Activated CD4-positive, alpha-beta T cell treated with anti-CD3 and anti-CD28 coated beads, Interleukin-2, amount 50 U/mL, for 16 hours (primary cell): Measurements from ENCODE around the gene MUC2.

ENCODE experiments used
- DNase-seq: peaks from one replicate; pipeline ENCODE4 v3.0.0-alpha.2; 2020

Gene MUC2

DNA sequence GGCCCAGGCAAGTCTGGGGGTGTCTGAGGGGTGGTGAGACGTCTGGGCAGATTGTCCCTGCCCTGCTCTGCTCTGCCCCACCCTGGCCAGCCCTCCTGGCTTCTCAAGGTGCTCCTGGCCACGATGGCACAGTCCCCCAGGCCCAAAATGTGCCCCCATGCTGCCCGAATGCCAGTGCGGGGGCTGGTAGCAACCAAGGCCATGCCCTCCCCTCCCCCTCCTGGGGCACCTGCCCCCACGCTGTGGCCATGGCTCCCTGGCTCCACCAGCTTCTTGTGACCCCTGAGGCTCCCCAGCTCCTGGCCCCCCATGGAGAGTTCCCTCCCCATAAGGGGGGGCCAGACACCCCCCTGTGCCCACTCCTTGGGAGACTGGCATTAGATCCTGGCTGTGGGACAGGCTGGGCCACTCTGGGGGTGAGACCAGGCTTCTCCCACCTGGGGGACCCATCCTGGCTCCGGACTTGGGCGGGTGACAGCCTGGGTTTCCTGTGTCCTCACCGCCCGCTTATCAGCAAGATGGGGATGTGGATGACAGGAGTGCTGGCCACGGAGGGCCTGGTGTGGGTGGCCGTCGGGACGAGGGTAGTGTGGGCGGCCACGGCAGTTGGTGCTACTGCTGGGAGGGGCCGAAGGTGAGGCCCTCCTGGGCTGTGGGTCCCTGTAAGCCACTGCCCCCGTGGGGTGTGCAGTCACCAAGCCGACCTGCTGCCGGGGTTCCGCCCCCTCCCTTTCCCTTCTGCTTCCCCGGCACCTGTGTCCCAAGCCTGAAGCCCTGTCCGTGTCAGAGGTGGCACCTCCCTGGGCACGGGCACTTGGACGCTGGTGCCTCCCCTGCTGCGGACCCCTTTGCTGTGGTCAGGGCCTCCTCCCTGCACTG lies 22.3 kb upstream of the MUC2 start:
- no peak for DNase-seq

- no peak for DNase-seq
These were observed 21.4 kb upstream of the MUC2 start for GRCh38 chr11:1053121-1053901.

GRCh38 chr11:1054143-1055108 lies 20.2 kb upstream of the MUC2 start:
- no peak for DNase-seq

DNA sequence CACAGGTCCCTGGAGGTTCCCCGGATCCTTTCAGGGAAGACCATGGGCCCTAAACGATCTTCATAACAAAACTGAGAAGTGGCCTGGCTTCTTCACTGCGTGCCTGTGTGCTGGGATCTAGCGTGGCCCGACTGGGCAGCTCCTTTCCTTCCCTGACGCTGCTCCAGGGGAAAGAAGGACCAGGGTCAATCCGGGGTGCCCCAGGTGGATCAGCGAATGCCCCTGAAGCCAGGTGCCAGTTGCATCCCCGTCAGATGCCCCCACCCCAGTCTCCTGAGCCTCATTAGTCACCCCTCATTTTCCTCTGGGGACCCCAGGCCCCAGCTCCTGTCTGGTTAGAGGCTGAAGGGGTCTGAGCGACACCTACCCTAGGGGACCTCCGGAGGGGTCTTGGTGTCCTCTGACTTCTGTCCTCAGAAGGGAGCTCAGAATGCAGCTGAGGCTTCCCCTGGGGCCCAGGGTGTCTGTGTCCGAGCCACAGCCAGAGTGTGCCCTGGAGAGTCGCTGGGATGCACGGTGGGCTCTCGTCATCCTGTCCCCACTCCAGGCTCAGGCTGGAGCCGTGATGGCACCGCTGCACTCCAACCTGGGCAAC lies 19.5 kb upstream of the MUC2 start:
- DNase-seq: no peak

GRCh38 chr11:1055990-1056771 lies 18.5 kb upstream of the MUC2 start:
- no peak for DNase-seq

DNA sequence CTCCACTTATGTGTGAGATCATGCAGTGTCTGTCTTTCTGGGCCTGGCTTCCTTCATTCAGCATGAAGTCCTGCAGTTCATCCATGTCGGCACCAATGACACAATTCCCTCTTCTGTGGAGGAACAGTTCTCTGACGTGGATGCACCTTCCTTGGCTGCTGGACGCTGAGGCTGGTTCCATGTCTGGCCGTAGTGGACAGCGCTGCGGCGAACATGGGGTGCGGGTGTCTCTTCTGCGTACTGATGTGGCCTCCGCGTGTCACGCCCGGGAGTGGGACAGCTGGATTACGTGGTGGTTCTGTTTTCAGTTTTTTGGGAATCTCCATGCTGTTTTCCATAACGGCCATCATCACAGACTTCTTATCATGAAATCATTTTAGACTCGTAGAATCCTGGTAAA lies 16.9 kb upstream of the MUC2 start:
- DNase-seq: no peak

GRCh38 chr11:1059759-1060158 lies 14.9 kb upstream of the MUC2 start:
- no peak for DNase-seq

- no peak for DNase-seq
These were observed 14.3 kb upstream of the MUC2 start for GRCh38 chr11:1060410-1060809.

DNA sequence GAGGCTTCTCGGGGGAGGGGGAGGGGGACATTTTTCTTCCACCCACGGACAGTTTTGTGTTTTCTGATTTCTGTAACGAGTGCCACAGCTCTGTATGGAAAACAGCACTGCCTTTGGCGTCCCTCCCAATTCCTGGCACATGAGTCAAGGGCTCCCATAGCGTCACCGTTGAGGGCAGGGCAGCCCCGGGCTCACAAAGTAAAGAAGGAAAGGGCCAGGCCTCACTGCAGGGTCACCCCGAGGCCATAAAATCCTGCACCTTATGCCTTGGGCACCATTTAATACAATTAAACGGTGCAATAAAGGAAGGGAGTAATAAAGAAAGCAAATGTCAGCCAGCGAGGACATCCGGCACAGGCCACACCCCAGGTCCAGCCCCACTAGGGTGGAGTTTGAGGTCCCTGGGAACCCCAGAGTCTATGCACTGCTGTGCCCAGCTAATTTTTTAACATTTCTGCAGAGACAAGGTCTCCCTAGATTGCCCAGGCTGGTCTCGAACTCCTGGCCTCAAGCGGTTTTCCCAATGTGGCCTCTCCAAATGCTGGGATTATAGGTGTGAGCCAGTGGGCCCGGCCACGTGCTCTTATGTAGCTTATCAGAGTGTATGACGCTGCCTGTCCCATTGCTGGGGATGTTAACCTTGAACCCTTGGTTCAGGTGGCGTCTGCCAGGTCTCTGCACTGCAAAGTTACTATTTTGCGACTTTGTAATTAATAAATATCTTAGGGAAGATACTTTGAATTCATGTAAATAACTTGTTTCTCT lies 13.6 kb upstream of the MUC2 start:
- no peak for DNase-seq

DNA sequence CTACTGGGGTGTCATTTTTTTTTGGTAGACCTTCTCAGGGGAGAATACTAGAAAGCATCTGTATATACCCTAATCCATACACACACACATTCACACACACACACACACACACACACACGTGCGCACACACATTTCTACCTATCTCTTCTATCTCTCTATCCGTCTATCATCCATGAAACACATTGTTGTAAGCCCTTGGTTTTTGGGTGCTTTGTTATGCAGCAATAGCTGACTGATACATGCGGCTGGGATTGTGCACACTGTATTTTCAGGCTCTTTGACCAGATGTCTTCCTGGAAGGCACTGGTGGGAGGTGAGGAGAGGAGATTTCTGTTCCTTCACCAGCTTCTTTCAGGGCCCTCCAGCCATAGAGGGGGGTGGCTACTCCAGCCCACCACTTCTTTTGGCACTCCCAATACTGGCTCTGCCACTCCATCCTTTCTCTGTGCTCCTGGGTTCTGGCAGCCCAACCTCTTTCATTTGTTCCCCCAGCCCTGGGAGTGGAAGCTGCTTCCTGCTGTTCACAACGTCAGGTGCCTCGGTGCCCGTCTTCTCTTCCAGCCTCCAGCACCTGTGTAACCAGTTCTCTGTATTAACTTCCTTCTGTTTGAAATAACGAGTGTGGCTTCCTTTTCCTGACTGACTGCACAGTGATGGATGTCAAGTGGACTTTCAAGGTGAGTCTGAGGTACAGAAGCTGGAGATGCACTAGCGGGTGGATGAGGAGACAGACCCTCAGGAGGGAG lies 12.4 kb upstream of the MUC2 start:
- DNase-seq: no peak

DNA sequence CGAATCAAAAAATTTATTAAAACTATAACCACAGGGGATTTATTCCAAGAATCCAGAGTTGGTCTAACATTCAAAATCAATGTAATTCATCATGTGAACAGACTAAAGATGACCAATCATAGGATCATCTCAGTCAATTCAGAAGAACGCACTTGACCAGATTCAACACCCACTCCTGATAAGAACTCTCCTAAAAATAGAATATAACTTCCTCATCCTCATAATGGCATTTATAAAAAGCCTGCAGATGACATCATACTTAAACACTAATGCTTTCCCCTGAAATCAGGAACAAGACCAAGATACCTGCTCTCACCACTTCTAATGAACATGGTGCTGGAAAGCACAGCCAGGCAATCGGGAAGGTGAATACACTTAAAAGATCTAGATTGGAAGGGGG lies 10.5 kb upstream of the MUC2 start:
- no peak for DNase-seq

DNA sequence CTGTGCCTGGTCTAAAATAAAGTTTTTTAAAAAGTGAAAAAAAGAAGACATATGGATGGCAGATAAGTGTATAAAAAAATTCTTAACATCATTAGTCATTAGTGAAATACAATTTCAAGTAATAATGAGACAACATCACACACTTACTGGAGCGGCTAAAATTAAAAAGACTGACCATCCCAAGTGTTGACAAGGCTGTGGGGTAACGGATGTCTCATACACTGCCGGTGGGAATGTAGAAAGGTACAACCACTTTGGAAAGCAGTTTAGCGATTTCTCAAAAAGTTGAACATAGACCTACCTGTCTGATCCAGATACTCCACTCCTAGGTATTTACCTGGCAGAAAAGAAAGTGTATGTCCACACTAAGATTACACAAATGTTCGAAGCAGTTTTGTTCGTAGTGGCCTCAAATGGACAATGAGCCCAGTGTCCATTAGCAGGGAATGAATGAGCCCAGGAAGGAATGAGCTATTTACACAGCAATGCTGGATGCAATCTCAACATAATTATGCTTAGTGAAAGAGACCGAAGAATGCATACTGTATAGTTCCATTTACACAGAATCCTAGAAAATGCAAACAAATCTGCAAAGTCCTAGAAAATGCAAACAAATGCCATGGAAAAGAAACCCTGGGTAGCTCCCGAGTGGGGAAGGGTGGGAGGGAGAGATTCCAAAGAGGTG lies 6.7 kb upstream of the MUC2 start:
- no peak for DNase-seq

- no peak for DNase-seq
These were observed 4.9 kb upstream of the MUC2 start for GRCh38 chr11:1069740-1070139.

GRCh38 chr11:1070594-1071462 lies 3.8 kb upstream of the MUC2 start:
- no peak for DNase-seq

GRCh38 chr11:1071571-1072115 lies 3.0 kb upstream of the MUC2 start:
- no peak for DNase-seq

DNA sequence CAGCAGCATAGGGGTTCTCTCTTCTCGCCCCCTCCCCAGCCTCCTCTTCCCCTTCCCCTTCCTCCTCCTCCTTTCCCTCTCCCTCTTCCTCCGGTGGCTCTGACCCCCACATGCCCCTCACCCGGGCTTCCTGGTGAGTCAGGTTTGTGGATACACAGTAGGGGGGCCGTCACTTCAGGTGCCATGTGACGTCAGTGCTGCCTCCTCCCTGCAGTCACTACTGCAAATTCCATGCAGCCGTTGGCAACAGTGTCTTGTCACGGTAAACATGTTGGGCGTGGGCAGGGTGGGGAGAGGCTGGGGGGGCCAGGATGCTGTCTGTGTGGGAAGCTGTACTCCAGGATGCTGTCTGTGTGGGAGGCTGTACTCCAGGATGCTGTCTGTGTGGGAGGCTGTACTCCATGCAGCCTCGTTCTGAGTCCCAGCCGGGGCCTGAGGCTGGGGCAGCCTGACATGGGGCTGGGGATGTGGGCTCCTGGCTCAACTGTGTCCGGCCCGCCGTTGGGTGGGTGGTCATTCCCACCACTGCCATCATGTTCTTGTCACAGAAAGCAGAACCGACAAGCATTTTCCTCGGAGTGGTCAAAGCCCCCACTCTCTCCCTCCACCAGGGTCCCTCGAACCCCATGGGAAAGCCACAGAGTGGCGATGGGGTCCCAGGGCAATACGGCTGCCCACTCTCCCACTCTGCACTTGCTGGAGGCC lies 2.4 kb upstream of the MUC2 start:
- no peak for DNase-seq

DNA sequence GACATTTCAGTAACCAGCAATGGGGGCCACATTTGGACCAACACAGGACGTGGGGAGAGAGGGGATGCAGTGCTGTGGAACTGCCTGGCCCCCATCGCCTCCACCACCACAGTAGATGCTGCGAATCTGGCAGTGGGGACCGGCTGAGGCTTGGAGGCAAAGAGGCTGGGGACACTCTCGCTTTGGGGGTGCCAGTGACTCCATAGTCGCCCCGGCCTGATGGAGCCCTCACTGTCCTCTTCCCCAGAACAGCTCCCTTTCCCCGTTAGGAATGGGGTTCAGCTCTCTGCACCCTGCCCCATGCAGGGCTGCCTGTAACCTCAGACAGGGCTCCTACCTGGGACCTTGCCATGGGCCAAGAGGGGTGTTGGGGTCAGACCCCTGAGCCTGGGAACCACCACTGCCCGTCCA lies 1.8 kb upstream of the MUC2 start:
- DNase-seq: no peak
